HEK293 (cell line): Measurements from ENCODE around the gene AARSD1.

ENCODE experiments used
- CTCF ChIA-PET: fragments of 350-600 bp; formaldehyde crosslinking; extraction: SDS; loops from one replicate; lab custom pipeline; 2021; ENCODE audit warnings: antibody characterized with exemption; lab: Yijun Ruan, JAX
- POLR2A ChIA-PET: fragments of 300-600 bp; formaldehyde crosslinking; extraction: SDS; loops from one replicate; lab custom pipeline; 2020; ENCODE audit warnings: antibody characterized with exemption, inconsistent platforms; lab: Yijun Ruan, JAX
- H3K27ac ChIP-seq: fragments of 200-500 bp; sonication (Bioruptor generic); 2 replicates; pipeline ENCODE4 v1.5.1; 2014; ENCODE audit warnings: low read depth, low read length, control low read depth, inconsistent platforms; ENCODE audit errors: extremely low read depth
- H3K36me3 ChIP-seq, 2 experiments: fragments of 200-500 bp in 1 of 2; sonication (Bioruptor generic) in 1 of 2; 1 replicate in 1 of 2; 2 replicates in 1 of 2; pipeline ENCODE4 v1.5.1; 2014 to 2017; ENCODE audit warnings: inconsistent platforms in 2 of 2, low read length in 2 of 2; ENCODE audit not compliant: control insufficient read depth in 2 of 2, insufficient read depth in 1 of 2
- H3K4me1 ChIP-seq: fragments of 200-500 bp; sonication (Bioruptor generic); 2 replicates; pipeline ENCODE4 v1.5.1; 2014; ENCODE audit warnings: mild to moderate bottlenecking, low read length, inconsistent platforms; ENCODE audit not compliant: control insufficient read depth, insufficient read depth
- H3K4me3 ChIP-seq: 2 replicates; pipeline ENCODE4 v1.5.1; 2011; ENCODE audit warnings: low read depth, mild to moderate bottlenecking, control low read depth, low read length, moderate library complexity
- H3K9me3 ChIP-seq: fragments of 200-500 bp; sonication (Bioruptor generic); 2 replicates; pipeline ENCODE4 v1.5.1; 2014; ENCODE audit warnings: low read depth, low read length, inconsistent platforms; ENCODE audit not compliant: control insufficient read depth, insufficient read depth
- FEZF1 ChIP-seq: fragments of 450-650 bp; formaldehyde crosslinking; IDR thresholded peaks from 2 replicates; pipeline ENCODE4 v1.5.1; 2016; ENCODE audit warnings: missing biosample characterization, missing genetic modification characterization
- GLIS2 ChIP-seq: fragments of 450-650 bp; formaldehyde crosslinking; IDR thresholded peaks from 2 replicates; pipeline ENCODE4 v1.5.1; 2016; ENCODE audit warnings: missing biosample characterization, missing genetic modification characterization
- KLF1 ChIP-seq: fragments of 450-650 bp; formaldehyde crosslinking; IDR thresholded peaks from 2 replicates; pipeline ENCODE4 v1.5.1; 2016; ENCODE audit warnings: missing biosample characterization, missing genetic modification characterization
- REPIN1 ChIP-seq: fragments of 450-650 bp; formaldehyde crosslinking; IDR thresholded peaks from 2 replicates; pipeline ENCODE4 v1.5.1; 2017; ENCODE audit warnings: missing biosample characterization, missing genetic modification characterization, low read depth
- TSHZ1 ChIP-seq: fragments of 450-650 bp; formaldehyde crosslinking; IDR thresholded peaks from 2 replicates; pipeline ENCODE4 v1.5.1; 2016; ENCODE audit warnings: missing biosample characterization, missing genetic modification characterization, borderline replicate concordance
- ZFHX2 ChIP-seq: fragments of 450-650 bp; formaldehyde crosslinking; conservative IDR thresholded peaks from 2 replicates; pipeline ENCODE4 v1.5.1; 2016; ENCODE audit warnings: missing biosample characterization, missing genetic modification characterization
- ZFP41 ChIP-seq: fragments of 450-650 bp; formaldehyde crosslinking; IDR thresholded peaks from 2 replicates; pipeline ENCODE4 v1.5.1; 2016; ENCODE audit warnings: missing biosample characterization, missing genetic modification characterization, borderline replicate concordance
- ZNF18 ChIP-seq: fragments of 450-650 bp; formaldehyde crosslinking; IDR thresholded peaks from 2 replicates; pipeline ENCODE4 v1.5.1; 2016; ENCODE audit warnings: missing biosample characterization, missing genetic modification characterization
- ZNF211 ChIP-seq: fragments of 450-650 bp; formaldehyde crosslinking; IDR thresholded peaks from 2 replicates; pipeline ENCODE4 v1.5.1; 2016; ENCODE audit warnings: low read depth, missing biosample characterization, missing genetic modification characterization
- ZNF214 ChIP-seq: fragments of 450-650 bp; formaldehyde crosslinking; IDR thresholded peaks from 2 replicates; pipeline ENCODE4 v1.5.1; 2017; ENCODE audit warnings: missing biosample characterization, mild to moderate bottlenecking, missing genetic modification characterization, borderline replicate concordance
- ZNF311 ChIP-seq: fragments of 450-650 bp; formaldehyde crosslinking; IDR thresholded peaks from 2 replicates; pipeline ENCODE4 v1.5.1; 2017; ENCODE audit warnings: missing biosample characterization, missing genetic modification characterization, borderline replicate concordance
- ZNF501 ChIP-seq: fragments of 450-650 bp; formaldehyde crosslinking; IDR thresholded peaks from 2 replicates; pipeline ENCODE4 v1.5.1; 2016; ENCODE audit warnings: missing biosample characterization, missing genetic modification characterization
- ZNF513 ChIP-seq: fragments of 450-650 bp; IDR thresholded peaks from 2 replicates; pipeline ENCODE4 v1.5.1; 2018; ENCODE audit warnings: missing biosample characterization, missing genetic modification characterization
- ZNF514 ChIP-seq: fragments of 450-650 bp; formaldehyde crosslinking; IDR thresholded peaks from 2 replicates; pipeline ENCODE4 v1.5.1; 2016; ENCODE audit warnings: missing biosample characterization, missing genetic modification characterization

Gene AARSD1

DNA sequence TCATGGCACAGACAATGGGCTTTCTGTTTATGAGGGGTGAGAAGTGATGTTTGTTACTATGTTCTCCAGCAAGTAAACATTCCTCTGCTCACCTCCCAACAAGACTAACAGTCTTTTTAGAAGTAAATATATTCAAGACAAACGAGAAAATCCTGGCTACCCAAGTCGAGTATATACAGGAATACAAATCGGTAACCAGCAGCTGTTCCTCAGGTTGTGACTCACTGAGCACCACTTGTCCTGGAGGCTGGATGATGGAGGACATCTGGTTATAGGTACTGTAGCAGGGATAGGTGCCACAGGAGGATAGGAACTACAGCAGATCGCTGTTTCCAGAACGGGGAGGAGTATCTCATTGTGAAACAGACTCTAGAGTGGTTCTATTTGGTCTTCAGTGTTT, 28.6 kb upstream of the AARSD1 start (continued):
- no peak for TF ChIP-seq TSHZ1 (tag by site-specific recombination)
- no peak for TF ChIP-seq ZNF513 (tag by site-specific recombination)
- no peak for TF ChIP-seq GLIS2
- TF ChIP-seq ZFHX2 (tag by site-specific recombination), result no peak
- TF ChIP-seq ZNF501, result no peak
- no peak for TF ChIP-seq ZNF311
- no peak for TF ChIP-seq ZNF214 (tag by site-specific recombination)

GRCh38 chr17:42991471-42991870, 27.2 kb upstream of the AARSD1 start:
- Histone ChIP-seq H3K4me3 (no peak overlapping the region), H3K36me3 (peaks cover 55 to 73% of the 10 kb centered on the region in 2 experiments), H3K4me1 (no peaks in the 10 kb centered on the region), H3K9me3 (no peaks in the 10 kb centered on the region), H3K27ac (no peak overlapping the region)
- TF ChIP-seq ZNF214 (tag by site-specific recombination), result no peak
- TF ChIP-seq ZNF18, result no peak
- no peak for TF ChIP-seq FEZF1 (tag by site-specific recombination)
- TF ChIP-seq ZNF514 (tag by site-specific recombination), result no peak
- TF ChIP-seq REPIN1 (tag by site-specific recombination), result no peak
- TF ChIP-seq ZNF211, result no peak
- POLR2A ChIA-PET, result no interaction called here
- CTCF ChIA-PET, result interaction anchor here (1.1 kb wide), 1 partner anchor 14 kb away, joined by 4 read pairs; no protein-coding TSS in a partner anchor

DNA sequence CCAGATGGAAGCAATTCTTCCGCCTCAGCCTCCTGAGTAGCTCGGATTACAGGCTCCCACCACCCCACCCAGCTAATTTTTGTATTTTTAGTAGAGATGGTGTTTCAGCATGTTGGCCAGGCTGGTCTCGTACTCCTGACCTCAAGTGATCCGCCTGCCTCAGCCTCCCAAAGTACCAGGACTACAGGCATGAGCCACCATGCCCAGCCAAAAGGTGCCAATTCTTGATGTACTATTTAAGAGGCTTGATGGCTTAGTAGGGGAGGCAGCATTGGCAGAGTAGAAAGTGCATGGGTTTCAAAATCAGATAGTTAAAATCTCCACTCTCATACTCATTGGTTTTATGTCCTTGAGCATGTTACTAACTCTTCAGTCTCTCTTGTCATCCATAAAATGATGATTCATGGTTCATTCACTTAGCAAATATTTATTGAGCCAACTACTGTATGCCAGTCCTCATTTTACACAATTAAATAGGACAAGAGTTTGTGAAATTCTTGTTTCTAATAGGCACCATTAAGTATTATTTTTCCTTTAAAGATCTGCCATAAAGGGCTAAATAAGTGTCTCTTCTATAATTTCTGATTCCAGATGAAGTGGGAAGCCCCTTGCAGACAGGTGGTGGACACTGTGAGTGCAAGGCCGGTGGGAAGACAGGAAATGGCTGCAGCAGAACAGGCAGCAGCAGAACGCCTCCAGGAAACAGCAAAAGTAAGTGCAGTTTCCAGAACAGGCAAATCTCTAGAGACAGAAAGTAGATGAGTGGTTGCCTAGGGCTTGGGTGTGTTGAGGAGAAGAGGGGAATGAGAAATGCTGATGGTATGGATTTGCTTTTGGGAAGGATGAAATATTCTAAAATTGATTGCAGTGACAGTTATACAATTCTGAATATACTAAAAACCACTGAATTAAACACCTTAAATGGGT, 25.7 kb upstream of the AARSD1 start:
- no peaks in the 10 kb centered on the region for H3K9me3 ChIP-seq
- H3K36me3 ChIP-seq, result peaks cover 62 to 87% of the 10 kb centered on the region in 2 experiments
- ChIA-PET POLR2A (interaction anchor here (0.7 kb wide), 1 partner anchor 135 kb away, joined by 3 read pairs; no protein-coding TSS in a partner anchor), CTCF (interaction anchor here (0.6 to 0.7 kb wide), 2 partner anchors 107 to 357 kb away, joined by 3 read pairs; no protein-coding TSS in a partner anchor)
- H3K4me3 ChIP-seq, result no peak overlapping the region
- no peaks in the 10 kb centered on the region for H3K4me1 ChIP-seq
- TF ChIP-seq ZFP41 (tag by site-specific recombination), result no peak
- peak; percentile 82 for TF ChIP-seq KLF1 (tag by site-specific recombination)
- no peak overlapping the region for H3K27ac ChIP-seq
